AG04450 (cell line): ENCODE data around the gene PRRG3. TPM values are rescaled to one million over a fixed set of nuclear protein-coding genes. Genes with fewer than 3 reads are reported as not detected.

Experiments
- CTCF ChIA-PET: fragments of 300-600, 350-600 bp; formaldehyde crosslinking; extraction: SDS; loops from one replicate; lab custom pipeline; 2022; ENCODE audit warnings: antibody characterized with exemption, inconsistent platforms; lab: Charles Lee
- POLR2A ChIA-PET: fragments of 350-600 bp; formaldehyde crosslinking; extraction: SDS; loops from one replicate; lab custom pipeline; 2021; ENCODE audit warnings: antibody characterized with exemption, inconsistent platforms; lab: Yijun Ruan, JAX
- DNase-seq: peaks from one replicate; pipeline ENCODE4 v3.0.0-alpha.2; 2011; ENCODE audit warnings: low read depth, low spot score
- H3K27ac ChIP-seq: one replicate; pipeline ENCODE4 v1.5.1; 2012; ENCODE audit warnings: low read depth, low read length, control low read depth
- H3K27me3 ChIP-seq: one replicate; pipeline ENCODE4 v1.6.0; 2012; ENCODE audit warnings: low read length; ENCODE audit not compliant: control insufficient read depth, insufficient read depth
- H3K4me3 ChIP-seq: 2 replicates; pipeline ENCODE4 v1.5.1; 2011; ENCODE audit warnings: mild to moderate bottlenecking, low read depth, low read length, control low read depth
- H3K9me3 ChIP-seq: 2 replicates; pipeline ENCODE4 v1.5.1; 2012; ENCODE audit warnings: low read length; ENCODE audit not compliant: control insufficient read depth, insufficient read depth
- polyA plus RNA-seq: library from polyadenylated mRNA; depleted of rRNA; stranded (reverse); fragments of >200 nt; gene quantifications from 2 replicates; pipeline ENCODE4 v1.2.3, GENCODE V29; 2011
- TF ChIP-seq, protein P1 (sequence below): IDR thresholded peaks from 2 replicates; pipeline ENCODE4 v1.5.1; 2011; ENCODE audit warnings: low read depth, low read length, control low read depth, inconsistent platforms

Gene PRRG3
- polyA plus RNA-seq, 1 experiment = not detected

DNA sequence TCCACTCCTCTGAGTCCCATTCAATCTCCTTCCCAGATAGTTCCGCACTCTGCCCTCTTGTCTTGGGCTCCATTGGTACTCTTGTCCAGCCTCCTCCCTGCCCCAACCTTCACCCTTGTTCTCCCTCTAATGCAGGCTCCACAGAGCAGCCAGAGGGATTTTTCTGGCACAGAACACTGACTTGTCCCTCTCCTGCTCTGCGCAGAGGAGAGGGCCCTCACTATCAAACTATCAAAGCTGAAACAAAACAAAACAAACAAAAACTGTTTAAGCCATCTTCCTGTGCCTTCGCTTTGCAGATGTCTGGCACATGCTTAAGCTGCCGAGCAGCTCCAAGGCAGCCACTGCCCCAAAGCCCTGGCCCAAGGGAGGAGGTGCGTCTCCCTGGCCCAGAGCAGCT lies 42.2 kb downstream of the PRRG3 start:
- DNase-seq = no peak
- TF ChIP-seq, protein P1, sequence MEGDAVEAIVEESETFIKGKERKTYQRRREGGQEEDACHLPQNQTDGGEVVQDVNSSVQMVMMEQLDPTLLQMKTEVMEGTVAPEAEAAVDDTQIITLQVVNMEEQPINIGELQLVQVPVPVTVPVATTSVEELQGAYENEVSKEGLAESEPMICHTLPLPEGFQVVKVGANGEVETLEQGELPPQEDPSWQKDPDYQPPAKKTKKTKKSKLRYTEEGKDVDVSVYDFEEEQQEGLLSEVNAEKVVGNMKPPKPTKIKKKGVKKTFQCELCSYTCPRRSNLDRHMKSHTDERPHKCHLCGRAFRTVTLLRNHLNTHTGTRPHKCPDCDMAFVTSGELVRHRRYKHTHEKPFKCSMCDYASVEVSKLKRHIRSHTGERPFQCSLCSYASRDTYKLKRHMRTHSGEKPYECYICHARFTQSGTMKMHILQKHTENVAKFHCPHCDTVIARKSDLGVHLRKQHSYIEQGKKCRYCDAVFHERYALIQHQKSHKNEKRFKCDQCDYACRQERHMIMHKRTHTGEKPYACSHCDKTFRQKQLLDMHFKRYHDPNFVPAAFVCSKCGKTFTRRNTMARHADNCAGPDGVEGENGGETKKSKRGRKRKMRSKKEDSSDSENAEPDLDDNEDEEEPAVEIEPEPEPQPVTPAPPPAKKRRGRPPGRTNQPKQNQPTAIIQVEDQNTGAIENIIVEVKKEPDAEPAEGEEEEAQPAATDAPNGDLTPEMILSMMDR = no peak
- Histone ChIP-seq H3K4me3 (no peak overlapping the region), H3K27ac (no peak overlapping the region), H3K27me3 (no peaks in the 10 kb centered on the region), H3K9me3 (no peaks in the 10 kb centered on the region)
- ChIA-PET CTCF (no interaction called here), POLR2A (no interaction called here)

DNA sequence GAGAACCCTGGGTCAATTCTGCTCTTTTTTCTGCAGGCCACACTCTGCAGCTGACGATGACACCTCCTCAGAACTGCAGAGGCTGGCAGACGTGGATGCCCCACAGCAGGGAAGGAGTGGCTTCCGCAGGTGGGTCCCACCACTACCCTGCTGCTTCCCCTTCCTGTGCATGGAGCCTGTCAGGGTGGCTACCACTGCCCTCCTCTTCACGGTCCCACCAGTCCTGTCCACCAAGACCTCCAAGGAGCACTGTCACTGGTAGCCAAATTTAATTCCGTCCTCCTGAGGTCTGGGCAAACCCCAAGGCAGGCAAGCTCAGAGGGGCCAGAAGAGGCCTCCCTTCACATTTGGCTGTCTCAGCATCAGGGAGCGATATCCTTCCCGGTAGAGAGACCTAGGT lies 43.5 kb downstream of the PRRG3 start:
- no peak overlapping the region for H3K4me3 ChIP-seq
- TF ChIP-seq, protein P1 = no peak
- H3K9me3 ChIP-seq = no peaks in the 10 kb centered on the region
- H3K27me3 ChIP-seq = no peaks in the 10 kb centered on the region
- no peak overlapping the region for H3K27ac ChIP-seq
- no peak for DNase-seq
- CTCF ChIA-PET = no interaction called here
- POLR2A ChIA-PET = no interaction called here

DNA sequence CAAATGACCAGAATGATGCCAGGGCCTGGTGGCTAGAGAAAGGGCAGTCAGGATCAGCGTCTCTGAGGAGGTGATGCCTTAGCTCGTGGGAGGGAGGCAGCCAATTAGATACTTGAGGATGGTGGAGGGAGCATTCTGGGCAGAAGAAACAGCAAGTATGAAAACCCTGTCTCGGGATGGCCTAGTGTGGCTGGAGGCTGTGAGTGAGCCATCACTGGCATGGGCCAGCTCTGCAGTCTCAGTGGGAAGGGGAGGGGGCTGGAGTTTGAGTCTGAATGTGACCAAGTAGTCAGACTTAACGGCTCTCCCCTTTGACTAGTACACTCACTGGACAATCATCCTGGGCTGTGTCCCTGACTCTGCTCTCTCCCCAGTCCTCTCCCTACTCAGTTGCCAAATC lies 46.3 kb downstream of the PRRG3 start:
- ChIA-PET POLR2A (no interaction called here), CTCF (no interaction called here)
- TF ChIP-seq, protein P1 = no peak
- Histone ChIP-seq H3K4me3 (no peak overlapping the region), H3K9me3 (no peaks in the 10 kb centered on the region), H3K27ac (no peak overlapping the region), H3K27me3 (peaks cover 2% of the 10 kb centered on the region)
- no peak for DNase-seq

- DNase-seq = no peak
- H3K27me3 ChIP-seq = peaks cover 2% of the 10 kb centered on the region
- CTCF ChIA-PET = no interaction called here
- no peak overlapping the region for H3K4me3 ChIP-seq
- no peaks in the 10 kb centered on the region for H3K9me3 ChIP-seq
- POLR2A ChIA-PET = no interaction called here
- TF ChIP-seq, protein P1 = no peak
- H3K27ac ChIP-seq = no peak overlapping the region
Observed at GRCh38 chrX:151742311-151742710, 47.1 kb downstream of the PRRG3 start.

DNA sequence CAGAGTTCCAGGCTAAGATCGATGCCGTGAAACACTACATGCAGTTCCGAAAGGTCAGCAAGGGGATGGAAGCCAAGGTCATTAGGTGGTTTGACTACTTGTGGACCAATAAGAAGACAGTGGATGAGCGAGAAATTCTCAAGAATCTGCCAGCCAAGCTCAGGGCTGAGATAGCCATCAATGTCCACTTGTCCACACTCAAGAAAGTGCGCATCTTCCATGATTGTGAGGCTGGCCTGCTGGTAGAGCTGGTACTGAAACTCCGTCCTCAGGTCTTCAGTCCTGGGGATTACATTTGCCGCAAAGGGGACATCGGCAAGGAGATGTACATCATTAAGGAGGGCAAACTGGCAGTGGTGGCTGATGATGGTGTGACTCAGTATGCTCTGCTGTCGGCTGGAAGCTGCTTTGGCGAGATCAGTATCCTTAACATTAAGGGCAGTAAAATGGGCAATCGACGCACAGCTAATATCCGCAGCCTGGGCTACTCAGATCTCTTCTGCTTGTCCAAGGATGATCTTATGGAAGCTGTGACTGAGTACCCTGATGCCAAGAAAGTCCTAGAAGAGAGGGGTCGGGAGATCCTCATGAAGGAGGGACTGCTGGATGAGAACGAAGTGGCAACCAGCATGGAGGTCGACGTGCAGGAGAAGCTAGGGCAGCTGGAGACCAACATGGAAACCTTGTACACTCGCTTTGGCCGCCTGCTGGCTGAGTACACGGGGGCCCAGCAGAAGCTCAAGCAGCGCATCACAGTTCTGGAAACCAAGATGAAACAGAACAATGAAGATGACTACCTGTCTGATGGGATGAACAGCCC lies 48.6 kb downstream of the PRRG3 start:
- Histone ChIP-seq H3K27ac (no peak overlapping the region), H3K9me3 (no peaks in the 10 kb centered on the region), H3K4me3 (no peak overlapping the region), H3K27me3 (peaks cover 2% of the 10 kb centered on the region)
- ChIA-PET POLR2A (no interaction called here), CTCF (no interaction called here)
- no peak for DNase-seq
- TF ChIP-seq, protein P1 = no peak
